Activated CD4-positive, alpha-beta T cell treated with anti-CD3 and anti-CD28 coated beads, Interleukin-2, amount 50 U/mL, for 48 hours (primary cell): Measurements from ENCODE around the gene SCN1B.
A peak's percentile ranks its signal among the peaks of the same experiment; 100 is the strongest.
"Not testable (repeated sequence)": the region's sequence is repeated elsewhere in the genome, so short reads cannot be mapped to it uniquely, and the experiment has no call there.

Experiments
- DNase-seq, 2 experiments: peaks; one replicate each; pipeline ENCODE4 v3.0.0-alpha.2; 2020

The SCN1B gene

DNA sequence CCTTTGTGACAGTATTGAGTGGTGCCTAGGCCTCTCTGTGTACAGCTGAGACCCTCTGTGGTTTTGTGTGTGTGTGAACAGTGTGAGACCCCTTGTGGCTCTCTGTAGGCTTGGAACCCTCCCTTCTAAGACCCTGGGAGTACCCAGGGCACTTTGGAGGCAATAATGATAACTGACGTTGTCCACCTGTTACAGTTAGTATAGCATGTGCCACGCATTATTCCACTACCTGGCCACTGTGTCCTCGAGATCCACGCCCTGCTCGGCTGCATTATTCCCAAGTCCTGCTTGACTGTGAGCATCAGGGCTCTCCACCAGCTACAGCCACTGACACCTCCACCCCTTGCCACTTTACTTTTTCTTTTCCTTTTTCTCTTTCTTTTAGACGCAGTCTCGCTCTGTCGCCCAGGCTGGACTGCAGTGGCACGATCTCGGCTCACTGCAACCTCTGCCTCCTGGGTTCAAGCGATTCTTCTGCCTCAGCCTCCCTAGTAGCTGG, 28.2 kb upstream of the SCN1B start:
- no peak for DNase-seq

DNA sequence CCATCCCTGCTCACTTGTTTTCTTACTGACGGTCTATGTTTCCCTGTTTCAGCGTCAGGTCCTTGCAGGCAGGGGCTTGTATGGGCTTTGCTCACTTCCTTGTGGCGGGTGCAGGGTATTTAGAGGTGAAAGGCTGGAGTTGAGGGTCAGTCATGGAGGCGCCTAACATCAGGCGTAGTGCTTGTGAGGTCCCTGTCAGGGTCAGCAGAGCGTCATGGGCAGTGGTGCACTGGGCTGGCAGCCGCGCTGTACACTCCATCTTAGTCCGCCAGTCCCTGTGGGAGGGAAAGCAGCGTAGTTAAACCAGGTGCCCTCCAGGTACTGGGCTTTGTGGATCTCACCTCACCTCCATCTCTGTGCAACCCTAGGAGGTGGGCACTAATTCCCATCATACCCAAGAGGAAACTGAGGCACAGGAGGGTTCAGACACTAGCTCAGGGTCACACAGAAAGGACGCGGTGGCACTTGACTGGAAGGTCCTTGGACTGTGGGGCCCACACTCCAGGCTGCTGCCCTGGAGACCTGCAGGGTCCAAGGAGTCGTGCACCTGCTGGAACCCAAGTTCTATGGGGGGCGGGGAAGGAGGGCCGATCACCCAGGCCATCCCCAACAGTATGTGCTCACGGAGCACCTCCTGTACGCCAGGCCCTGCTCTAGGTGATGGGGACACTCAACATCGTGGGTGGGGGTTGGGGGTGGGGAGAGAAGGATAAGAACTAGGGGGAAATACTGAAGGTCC, 25.6 kb upstream of the SCN1B start:
- DNase-seq = no peak

GRCh38 chr19:35005256-35005977, 24.9 kb upstream of the SCN1B start:
- DNase-seq = no peak

GRCh38 chr19:35006007-35006341, 24.3 kb upstream of the SCN1B start:
- DNase-seq = not testable (repeated sequence)

GRCh38 chr19:35006342-35006998, 23.8 kb upstream of the SCN1B start:
- no peak for DNase-seq

DNA sequence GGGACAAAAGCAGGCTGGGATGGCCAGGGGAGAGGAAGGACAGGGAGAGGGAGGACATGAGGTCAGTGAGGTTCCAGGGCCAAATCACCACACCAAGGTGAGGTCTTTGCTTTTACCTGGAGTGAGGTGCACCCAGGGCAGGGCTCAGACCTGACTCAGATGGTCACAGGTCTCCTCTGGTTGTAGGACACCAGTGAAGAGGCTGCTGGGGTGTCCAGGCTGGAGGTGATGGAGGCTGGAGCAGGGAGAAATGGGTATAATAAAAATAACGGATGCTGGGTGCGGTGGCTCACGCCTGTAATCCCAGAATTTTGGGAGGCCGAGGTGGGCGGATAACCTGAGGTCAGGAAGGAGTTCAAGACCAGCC, 23.3 kb upstream of the SCN1B start:
- no peak for DNase-seq

DNA sequence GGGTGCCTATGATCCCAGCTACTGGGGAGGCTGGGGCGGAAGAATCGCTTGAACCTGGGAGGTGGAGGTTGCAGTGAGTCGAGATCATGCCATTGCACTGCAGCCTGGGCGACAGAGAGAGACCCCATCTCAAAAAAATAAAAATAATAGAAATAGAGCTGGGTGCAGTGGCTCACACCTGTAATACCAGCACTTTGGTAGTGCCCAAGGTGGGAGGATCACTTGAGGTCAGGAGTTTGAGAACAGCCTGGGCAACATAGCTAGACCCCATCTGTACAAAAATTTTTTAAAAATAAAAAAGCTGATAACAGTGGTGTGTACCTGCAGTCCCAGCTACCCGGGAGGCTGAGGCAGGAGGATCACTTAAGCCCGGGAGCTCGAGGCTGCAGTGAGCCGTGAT, 22.8 kb upstream of the SCN1B start:
- not testable (repeated sequence) for DNase-seq

- no peak for DNase-seq
Measured at GRCh38 chr19:35008891-35009341, 21.4 kb upstream of the SCN1B start.

DNA sequence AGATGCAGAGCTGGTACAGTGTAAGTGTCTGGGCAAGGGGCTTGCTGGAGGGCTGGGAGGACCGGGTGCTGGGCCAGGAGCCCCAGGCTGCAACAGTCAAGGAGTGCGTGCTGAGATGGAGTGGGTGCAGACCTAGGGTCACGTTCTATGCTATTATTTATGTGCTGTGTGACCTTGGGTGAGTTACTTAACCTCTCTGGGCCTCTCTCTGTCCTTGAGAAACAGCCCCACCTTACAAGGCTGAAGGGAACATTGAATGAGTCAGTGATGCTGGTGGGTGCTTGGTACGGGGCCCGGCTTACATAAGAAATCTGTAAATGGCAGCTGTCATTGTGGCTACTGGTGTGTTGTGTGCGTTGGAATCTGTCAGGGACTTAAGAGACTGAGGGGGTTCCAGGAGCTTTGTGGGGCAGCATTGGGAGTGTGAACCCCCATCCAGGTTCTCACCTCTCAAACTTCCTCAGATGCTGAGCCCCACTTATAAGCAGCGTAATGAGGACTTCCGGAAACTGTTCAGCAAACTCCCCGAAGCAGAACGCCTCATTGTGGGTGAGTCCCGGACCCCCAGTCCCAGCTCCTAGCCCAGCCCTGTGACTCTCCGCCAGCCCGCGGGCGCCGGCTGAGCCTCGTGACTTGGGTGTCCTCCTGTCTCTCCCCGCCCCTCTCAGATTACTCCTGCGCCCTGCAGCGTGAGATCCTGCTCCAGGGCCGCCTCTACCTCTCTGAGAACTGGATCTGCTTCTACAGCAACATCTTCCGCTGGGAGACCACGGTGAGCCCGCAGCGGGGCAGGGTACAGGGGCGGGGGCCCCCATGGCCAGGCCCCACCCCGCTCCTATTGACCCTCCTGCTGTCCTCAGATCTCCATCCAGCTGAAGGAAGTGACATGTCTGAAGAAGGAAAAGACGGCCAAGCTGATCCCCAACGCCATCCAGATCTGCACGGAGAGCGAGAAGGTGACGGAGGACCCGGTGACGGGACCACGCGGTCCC, 20.6 kb upstream of the SCN1B start:
- no peak for DNase-seq

DNA sequence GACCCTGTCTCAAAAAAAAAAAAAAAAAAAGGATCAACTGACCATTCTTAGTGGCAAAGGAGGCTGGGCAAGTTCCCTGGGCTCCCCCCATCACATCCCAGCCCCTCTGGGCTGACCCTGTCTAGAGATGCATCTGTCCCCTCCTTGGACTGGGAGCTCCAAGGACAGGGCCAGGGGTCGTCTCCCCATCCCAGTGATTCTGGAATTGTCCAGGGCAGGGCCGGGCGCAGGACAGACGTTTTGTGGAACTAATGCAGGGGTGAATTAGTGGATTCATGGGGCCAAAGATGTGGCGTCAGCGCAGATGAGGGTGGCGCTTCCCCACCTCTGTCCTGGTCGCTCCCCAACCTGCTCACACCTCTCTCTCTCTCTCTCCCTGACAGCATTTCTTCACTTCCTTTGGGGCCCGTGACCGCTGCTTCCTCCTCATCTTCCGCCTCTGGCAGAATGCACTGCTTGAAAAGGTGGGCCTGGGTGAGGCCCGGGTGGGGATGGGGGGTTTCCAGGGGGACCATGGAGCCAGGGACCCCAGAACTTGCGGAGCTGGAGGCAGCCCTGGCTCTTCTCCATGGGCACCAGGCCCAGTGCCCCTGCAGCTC, 19.1 kb upstream of the SCN1B start:
- no peak for DNase-seq

GRCh38 chr19:35011737-35012682, 18.3 kb upstream of the SCN1B start:
- no peak for DNase-seq

DNA sequence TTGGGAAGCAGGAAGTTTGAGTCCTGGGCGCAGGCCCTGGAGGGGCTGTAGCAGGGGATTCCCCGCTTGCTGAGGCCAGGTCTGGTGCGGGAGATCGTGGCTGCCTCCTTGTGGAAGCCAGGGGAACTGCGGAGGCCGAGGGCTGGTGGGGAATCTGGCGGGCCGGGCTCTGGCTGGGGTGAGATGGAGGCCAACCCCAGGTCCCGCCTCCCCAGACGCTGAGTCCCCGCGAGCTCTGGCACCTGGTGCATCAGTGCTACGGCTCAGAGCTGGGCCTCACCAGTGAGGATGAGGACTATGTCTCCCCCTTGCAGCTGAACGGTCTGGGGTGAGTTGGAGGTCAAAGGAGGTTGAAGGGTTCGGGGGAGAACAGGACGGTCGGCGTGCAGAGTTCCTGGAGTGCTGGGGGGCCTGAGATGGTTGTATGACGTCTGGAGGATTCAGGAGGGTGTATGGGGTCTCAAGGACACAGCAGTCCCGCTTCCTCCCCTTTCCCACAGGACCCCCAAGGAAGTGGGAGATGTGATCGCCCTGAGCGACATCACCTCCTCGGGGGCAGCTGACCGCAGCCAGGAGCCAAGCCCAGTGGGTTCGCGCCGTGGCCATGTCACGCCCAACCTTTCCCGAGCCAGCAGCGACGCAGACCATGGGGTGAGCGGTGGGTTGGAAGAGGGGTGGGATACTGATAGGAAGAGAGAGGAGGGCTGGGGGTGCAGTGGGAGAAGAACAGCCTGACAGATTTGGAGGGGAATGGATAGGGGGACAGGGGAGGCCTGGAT, 17.0 kb upstream of the SCN1B start:
- peak; percentile 85 to 87 for DNase-seq

DNA sequence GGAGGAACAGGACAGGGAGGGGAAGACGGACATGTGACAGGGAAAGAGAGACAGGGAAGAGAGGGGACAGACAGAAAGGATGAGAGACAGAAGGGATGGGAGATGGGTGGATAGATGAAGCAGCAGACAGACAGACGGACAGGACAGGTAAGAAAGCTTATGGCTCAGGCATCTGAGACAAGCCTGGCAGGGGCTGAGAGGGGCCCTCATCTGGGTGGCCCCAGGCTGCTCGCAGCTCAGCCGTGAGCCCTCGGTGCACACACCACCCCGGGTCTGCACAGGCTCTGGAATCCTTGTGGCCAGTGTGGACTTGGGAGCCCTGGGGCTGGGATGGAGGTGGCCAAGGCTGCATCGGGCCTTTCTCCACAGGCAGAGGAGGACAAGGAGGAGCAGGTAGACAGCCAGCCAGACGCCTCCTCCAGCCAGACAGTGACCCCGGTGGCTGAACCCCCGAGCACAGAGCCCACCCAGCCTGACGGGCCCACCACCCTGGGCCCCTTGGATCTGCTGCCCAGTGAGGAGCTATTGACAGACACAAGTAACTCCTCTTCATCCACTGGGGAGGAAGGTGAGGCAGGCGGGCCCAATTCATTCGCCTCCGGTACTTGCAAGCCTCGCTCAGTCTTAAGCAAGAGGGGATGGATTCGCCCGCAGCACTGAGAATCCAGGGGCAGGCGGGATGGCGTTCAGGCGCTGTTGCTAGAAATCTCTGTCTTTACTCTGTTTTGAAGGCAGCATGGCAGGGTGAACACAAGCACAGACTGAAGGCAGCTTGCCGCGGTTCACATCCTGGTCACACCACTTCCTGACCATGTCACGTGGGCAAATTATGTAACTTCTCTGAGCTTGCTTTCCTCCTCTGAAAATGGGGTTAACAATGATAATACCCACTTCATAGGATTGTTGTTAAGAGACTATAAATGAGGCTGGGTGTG, 16.2 kb upstream of the SCN1B start:
- DNase-seq = no peak

DNA sequence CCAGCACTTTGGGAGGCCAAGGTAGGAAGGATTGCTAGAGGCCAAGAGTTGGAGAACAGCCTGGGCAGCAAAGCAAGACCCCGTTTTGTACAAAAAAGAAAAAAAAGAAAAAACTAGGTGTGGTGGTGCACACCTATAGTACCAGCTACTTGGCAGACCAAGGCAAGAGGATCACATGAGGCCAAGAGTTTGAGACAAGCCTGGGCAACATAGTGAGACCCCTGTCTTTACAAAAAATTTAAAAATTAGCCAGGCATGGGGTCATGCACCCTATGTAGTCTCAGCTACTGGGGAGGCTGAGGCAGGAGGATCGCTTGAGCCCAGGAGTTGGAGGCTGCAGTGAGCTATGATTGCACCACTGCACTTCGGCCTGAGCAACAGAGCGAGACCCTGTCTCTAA, 15.5 kb upstream of the SCN1B start:
- not testable (repeated sequence) for DNase-seq

- no peak for DNase-seq
Measured at GRCh38 chr19:35015270-35015953, 14.9 kb upstream of the SCN1B start.

DNA sequence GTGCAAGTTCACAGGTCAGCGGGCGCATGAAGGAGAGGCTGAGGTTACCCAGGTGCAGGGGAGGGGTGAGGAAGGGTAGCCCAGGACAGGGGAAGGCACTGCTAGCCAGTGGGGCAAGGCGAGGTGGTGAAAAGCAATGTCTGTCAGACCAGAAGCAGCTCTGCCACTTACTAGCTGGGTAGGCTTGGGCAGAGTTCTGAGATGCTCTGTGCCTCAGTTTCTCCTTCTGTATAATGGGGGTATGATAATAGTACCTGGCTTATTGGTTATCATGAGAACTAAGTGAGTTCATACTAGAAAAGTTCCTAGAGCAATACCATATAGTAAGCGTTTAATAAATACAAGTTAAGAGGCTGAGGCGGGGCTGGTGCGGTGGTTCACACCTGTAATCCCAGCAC, 14.3 kb upstream of the SCN1B start:
- no peak for DNase-seq

DNA sequence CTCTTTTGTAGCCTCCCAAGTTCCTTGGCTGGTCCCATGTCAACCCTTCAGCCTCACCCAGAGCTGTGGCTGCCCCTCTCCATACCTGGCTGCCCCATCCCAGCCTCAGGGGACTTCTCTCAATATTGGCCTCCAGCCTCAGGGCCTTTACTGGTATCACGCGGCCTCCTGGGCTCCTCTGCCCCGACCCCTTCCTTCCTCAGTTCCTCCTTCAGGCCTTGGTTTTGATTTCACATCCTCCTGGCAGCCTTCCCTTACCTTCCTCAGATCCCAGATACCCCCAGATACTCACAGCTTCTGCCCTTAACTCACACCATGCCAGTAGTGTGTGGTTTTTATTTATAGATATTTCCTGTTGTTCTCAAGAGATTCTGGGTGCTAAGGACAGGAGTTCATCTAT, 12.8 kb upstream of the SCN1B start:
- no peak for DNase-seq

GRCh38 chr19:35018379-35018778, 11.9 kb upstream of the SCN1B start:
- no peak for DNase-seq
